Stimulated activated CD8-positive, alpha-beta memory T cell treated with anti-CD3 and anti-CD28 coated beads, Interleukin-12 subunit alpha, Interleukin-12 subunit beta, amount 100 ng/mL, for 4 hours (primary cell): ENCODE data around the gene MEI1.

ENCODE experiments used
- DNase-seq: peaks from one replicate; pipeline ENCODE4 v3.0.0-alpha.2; 2020; ENCODE audit warnings: low read depth

Gene MEI1

GRCh38 chr22:41787331-41787730, 88.0 kb downstream of the MEI1 start:
- no peak for DNase-seq

GRCh38 chr22:41793871-41794270, 94.6 kb downstream of the MEI1 start:
- DNase-seq, result no peak

GRCh38 chr22:41798736-41799135, 99.4 kb downstream of the MEI1 start:
- no peak for DNase-seq

- no peak for DNase-seq
Observed at GRCh38 chr22:41799486-41800347, 100.4 kb downstream of the MEI1 start.

- peak; percentile 86 for DNase-seq
Observed at GRCh38 chr22:41800348-41801146, 101.2 kb downstream of the MEI1 start, which contains the start of gene CCDC134. Gene CCDC134, plus strand, starts transcription at chr22:41800679. Its CDS starts 8,212 bp downstream, at chr22:41808891.

- no peak for DNase-seq
Observed at GRCh38 chr22:41801147-41801819, 102.0 kb downstream of the MEI1 start.

GRCh38 chr22:41801886-41802285, 102.6 kb downstream of the MEI1 start:
- DNase-seq, result no peak

GRCh38 chr22:41805639-41806038, 106.3 kb downstream of the MEI1 start:
- no peak for DNase-seq

GRCh38 chr22:41808400-41808799, 109.1 kb downstream of the MEI1 start:
- DNase-seq, result no peak

GRCh38 chr22:41810022-41810421, 110.7 kb downstream of the MEI1 start:
- no peak for DNase-seq

- no peak for DNase-seq
Observed at GRCh38 chr22:41812805-41813545, 113.7 kb downstream of the MEI1 start.

GRCh38 chr22:41813726-41814410, 114.6 kb downstream of the MEI1 start:
- DNase-seq, result no peak

- DNase-seq, result no peak
Observed at GRCh38 chr22:41815716-41816115, 116.4 kb downstream of the MEI1 start.

GRCh38 chr22:41816241-41816640, 116.9 kb downstream of the MEI1 start:
- DNase-seq, result no peak

- DNase-seq, result no peak
Observed at GRCh38 chr22:41816871-41817270, 117.6 kb downstream of the MEI1 start.

GRCh38 chr22:41818011-41818410, 118.7 kb downstream of the MEI1 start:
- no peak for DNase-seq

- DNase-seq, result no peak
Observed at GRCh38 chr22:41818596-41818995, 119.3 kb downstream of the MEI1 start.

GRCh38 chr22:41819257-41819656, 120.0 kb downstream of the MEI1 start:
- no peak for DNase-seq

- no peak for DNase-seq
Observed at GRCh38 chr22:41820447-41820846, 121.1 kb downstream of the MEI1 start.

- DNase-seq, result no peak
Observed at GRCh38 chr22:41821471-41822316, 122.4 kb downstream of the MEI1 start.
